H9 (cell line): ENCODE data around the gene ZBTB26. TPM values are rescaled to one million over a fixed set of nuclear protein-coding genes. Genes with fewer than 3 reads are reported as not detected.
A peak's percentile ranks its signal among the peaks of the same experiment; 100 is the strongest.

ENCODE experiments used
- DNase-seq: peaks from one replicate; pipeline ENCODE4 v3.0.0-alpha.2; 2017
- H2AFZ ChIP-seq: one replicate; pipeline ENCODE4 v1.6.1; 2013; ENCODE audit warnings: mild to moderate bottlenecking, low read length, control low read depth, moderate library complexity
- H2AK5ac ChIP-seq: 2 replicates; pipeline ENCODE4 v1.6.1; 2013; ENCODE audit warnings: low read length, control low read depth, mixed read lengths; ENCODE audit not compliant: insufficient read length
- H2BK120ac ChIP-seq: one replicate; pipeline ENCODE4 v1.6.1; 2013; ENCODE audit warnings: low read depth, mild to moderate bottlenecking, low read length, control low read depth, inconsistent platforms; ENCODE audit not compliant: poor library complexity, severe bottlenecking
- H2BK12ac ChIP-seq: 2 replicates; pipeline ENCODE4 v1.6.1; 2013; ENCODE audit warnings: low read length, control low read depth, mixed read lengths, low read depth; ENCODE audit not compliant: insufficient read length
- H2BK15ac ChIP-seq: 2 replicates; pipeline ENCODE4 v1.6.1; 2013; ENCODE audit warnings: low read depth, low read length, control low read depth
- H2BK20ac ChIP-seq: one replicate; pipeline ENCODE4 v1.6.1; 2013; ENCODE audit warnings: low read depth, mild to moderate bottlenecking, low read length, control low read depth, inconsistent platforms; ENCODE audit not compliant: poor library complexity, severe bottlenecking
- H2BK5ac ChIP-seq: 2 replicates; pipeline ENCODE4 v1.6.1; 2013; ENCODE audit warnings: low read length, control low read depth, mixed read lengths; ENCODE audit not compliant: insufficient read length
- H3K14ac ChIP-seq: 2 replicates; pipeline ENCODE4 v1.6.1; 2013; ENCODE audit warnings: low read length, control low read depth; ENCODE audit not compliant: insufficient read depth
- H3K18ac ChIP-seq: 2 replicates; pipeline ENCODE4 v1.6.1; 2013; ENCODE audit warnings: low read depth, mild to moderate bottlenecking, mixed read lengths, low read length, control low read depth; ENCODE audit not compliant: insufficient read length
- H3K23ac ChIP-seq: 2 replicates; pipeline ENCODE4 v1.6.1; 2013; ENCODE audit warnings: low read length, control low read depth, mixed read lengths, low read depth; ENCODE audit not compliant: insufficient read length
- H3K23me2 ChIP-seq: 2 replicates; pipeline ENCODE4 v1.6.1; 2013; ENCODE audit warnings: low read depth, mild to moderate bottlenecking, mixed read lengths, low read length, control low read depth; ENCODE audit not compliant: insufficient read length, poor library complexity, severe bottlenecking
- H3K27ac ChIP-seq: 2 replicates; pipeline ENCODE4 v1.5.1; 2013; ENCODE audit warnings: low read length, control low read depth, mixed read lengths, low read depth; ENCODE audit not compliant: insufficient read length
- H3K27me3 ChIP-seq: 2 replicates; pipeline ENCODE4 v1.6.1; 2013; ENCODE audit warnings: low read length, control low read depth, inconsistent platforms; ENCODE audit not compliant: insufficient read depth
- H3K4ac ChIP-seq: 2 replicates; pipeline ENCODE4 v1.6.1; 2013; ENCODE audit warnings: low read depth, mild to moderate bottlenecking, control low read depth, inconsistent platforms, low read length, moderate library complexity
- H3K4me1 ChIP-seq: 2 replicates; pipeline ENCODE4 v1.6.1; 2013; ENCODE audit warnings: low read length, control low read depth, inconsistent platforms; ENCODE audit not compliant: insufficient read depth
- H3K4me2 ChIP-seq: 2 replicates; pipeline ENCODE4 v1.6.1; 2013; ENCODE audit warnings: low read length, control low read depth, mixed read lengths; ENCODE audit not compliant: insufficient read length, insufficient read depth
- H3K56ac ChIP-seq: 2 replicates; pipeline ENCODE4 v1.6.1; 2013; ENCODE audit warnings: low read depth, mild to moderate bottlenecking, mixed read lengths, low read length, control low read depth; ENCODE audit not compliant: insufficient read length
- H3K79me1 ChIP-seq: 2 replicates; pipeline ENCODE4 v1.6.1; 2013; ENCODE audit warnings: low read depth, mild to moderate bottlenecking, moderate library complexity, low read length, control low read depth, inconsistent platforms; ENCODE audit not compliant: insufficient read depth, poor library complexity, severe bottlenecking
- H3K79me2 ChIP-seq: 2 replicates; pipeline ENCODE4 v1.6.1; 2013; ENCODE audit warnings: low read length, control low read depth, inconsistent platforms; ENCODE audit not compliant: insufficient read depth
- H3K9ac ChIP-seq: 2 replicates; pipeline ENCODE4 v1.6.1; 2013; ENCODE audit warnings: low read length, control low read depth, mixed read lengths; ENCODE audit not compliant: insufficient read length; ENCODE audit errors: extremely low read depth
- H3K9me3 ChIP-seq: one replicate; pipeline ENCODE4 v1.6.1; 2013; ENCODE audit warnings: low read depth, low read length, inconsistent platforms; ENCODE audit not compliant: control insufficient read depth
- H3T11ph ChIP-seq: one replicate; pipeline ENCODE4 v1.6.1; 2013; ENCODE audit warnings: mild to moderate bottlenecking, low read length, control low read depth, inconsistent platforms
- H4K20me1 ChIP-seq: one replicate; pipeline ENCODE4 v1.6.1; 2013; ENCODE audit not compliant: control insufficient read depth, insufficient read length, insufficient read depth
- H4K5ac ChIP-seq: 2 replicates; pipeline ENCODE4 v1.6.1; 2013; ENCODE audit warnings: low read depth, mild to moderate bottlenecking, mixed read lengths, low read length, control low read depth; ENCODE audit not compliant: insufficient read length
- H4K8ac ChIP-seq: replicated peaks from 2 replicates; pipeline ENCODE4 v1.6.1; 2013; ENCODE audit warnings: low read length, control low read depth, mixed read lengths, low read depth; ENCODE audit not compliant: insufficient read length
- H4K91ac ChIP-seq: 2 replicates; pipeline ENCODE4 v1.6.1; 2013; ENCODE audit warnings: low read depth, mild to moderate bottlenecking, moderate library complexity, mixed read lengths, low read length, control low read depth; ENCODE audit not compliant: insufficient read length
- H3K27ac Mint-ChIP-seq, 3 experiments: 2 replicates in 2 of 3; 3 replicates in 1 of 3; pipeline ENCODE4 v1.8.0; 2020 to 2021; ENCODE audit warnings: mixed read lengths in 3 of 3, mild to moderate bottlenecking in 1 of 3, moderate library complexity in 1 of 3
- H3K27me3 Mint-ChIP-seq: 2 replicates; pipeline ENCODE4 v1.8.0; 2021; ENCODE audit warnings: low read depth, mild to moderate bottlenecking, moderate library complexity, mixed read lengths
- H3K36me3 Mint-ChIP-seq, 3 experiments: 2 replicates in 2 of 3; 3 replicates in 1 of 3; pipeline ENCODE4 v1.8.0; 2020 to 2021; ENCODE audit warnings: low read depth in 3 of 3, mixed read lengths in 3 of 3; ENCODE audit not compliant: insufficient read depth in 1 of 3
- H3K4me1 Mint-ChIP-seq, 2 experiments: 2 replicates each; pipeline ENCODE4 v1.8.0; 2020; ENCODE audit warnings: mixed read lengths in 2 of 2
- H3K4me3 Mint-ChIP-seq, 2 experiments: 2 replicates in 1 of 2; 3 replicates in 1 of 2; pipeline ENCODE4 v1.8.0; 2020 to 2021; ENCODE audit warnings: mild to moderate bottlenecking in 2 of 2, mixed read lengths in 2 of 2, moderate library complexity in 1 of 2
- H3K9me3 Mint-ChIP-seq, 2 experiments: 2 replicates in 1 of 2; 3 replicates in 1 of 2; pipeline ENCODE4 v1.8.0; 2020; ENCODE audit warnings: mild to moderate bottlenecking in 2 of 2, mixed read lengths in 2 of 2, moderate library complexity in 1 of 2
- WGBS: extraction: QIAGEN DNeasy Blood & Tissue Kit; methylation state at CpG from one replicate; pipeline ENCODE4 v1.1.7; 2013; ENCODE audit warnings: missing lambda C conversion rate, low lambda C conversion rate, mixed read lengths; ENCODE audit not compliant: insufficient read length; ENCODE audit errors: extremely low coverage; 5-methylcytosine and 5-hydroxymethylcytosine counted together
- long read RNA-seq: library from polyadenylated mRNA; unstranded; transcript quantifications from one replicate; pipeline ENCODE4 v2.0.0, GENCODE V29; 2020
- total RNA-seq: library from RNA; stranded (reverse); gene quantifications from 2 replicates; pipeline ENCODE4 v1.2.1, GENCODE V29; 2021
- TF ChIP-seq, protein P1 (sequence below): fragments of 200-600 bp; sonication (generic); conservative IDR thresholded peaks from 3 replicates; pipeline ENCODE4 v1.8.0; 2021; ENCODE audit warnings: antibody characterized with exemption, mild to moderate bottlenecking

ZBTB26 gene, protein sequence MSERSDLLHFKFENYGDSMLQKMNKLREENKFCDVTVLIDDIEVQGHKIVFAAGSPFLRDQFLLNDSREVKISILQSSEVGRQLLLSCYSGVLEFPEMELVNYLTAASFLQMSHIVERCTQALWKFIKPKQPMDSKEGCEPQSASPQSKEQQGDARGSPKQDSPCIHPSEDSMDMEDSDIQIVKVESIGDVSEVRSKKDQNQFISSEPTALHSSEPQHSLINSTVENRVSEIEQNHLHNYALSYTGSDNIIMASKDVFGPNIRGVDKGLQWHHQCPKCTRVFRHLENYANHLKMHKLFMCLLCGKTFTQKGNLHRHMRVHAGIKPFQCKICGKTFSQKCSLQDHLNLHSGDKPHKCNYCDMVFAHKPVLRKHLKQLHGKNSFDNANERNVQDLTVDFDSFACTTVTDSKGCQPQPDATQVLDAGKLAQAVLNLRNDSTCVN
- 5.8 and 6.1 TPM in 2 replicates for total RNA-seq
- long read RNA-seq, full-length matches to known transcripts = 6 of 17 reads
- long read RNA-seq, partial matches to known transcripts = 0 of 17 reads
- long read RNA-seq, other reads (novel, unspliced or antisense) = 11 of 17 reads

GRCh38 chr9:122931226-122932121 is at the start of gene ZBTB26:
ZBTB26 (minus strand) TSS chr9:122931512; CDS start chr9:122919934, 11,578 bp downstream.
- H3K18ac ChIP-seq = no peak within 1 kb of the TSS
- H3K79me2 ChIP-seq = peaks cover 21% of the 10 kb centered on the region
- H2BK15ac ChIP-seq = no peak within 1 kb of the TSS
- TF ChIP-seq, protein P1, sequence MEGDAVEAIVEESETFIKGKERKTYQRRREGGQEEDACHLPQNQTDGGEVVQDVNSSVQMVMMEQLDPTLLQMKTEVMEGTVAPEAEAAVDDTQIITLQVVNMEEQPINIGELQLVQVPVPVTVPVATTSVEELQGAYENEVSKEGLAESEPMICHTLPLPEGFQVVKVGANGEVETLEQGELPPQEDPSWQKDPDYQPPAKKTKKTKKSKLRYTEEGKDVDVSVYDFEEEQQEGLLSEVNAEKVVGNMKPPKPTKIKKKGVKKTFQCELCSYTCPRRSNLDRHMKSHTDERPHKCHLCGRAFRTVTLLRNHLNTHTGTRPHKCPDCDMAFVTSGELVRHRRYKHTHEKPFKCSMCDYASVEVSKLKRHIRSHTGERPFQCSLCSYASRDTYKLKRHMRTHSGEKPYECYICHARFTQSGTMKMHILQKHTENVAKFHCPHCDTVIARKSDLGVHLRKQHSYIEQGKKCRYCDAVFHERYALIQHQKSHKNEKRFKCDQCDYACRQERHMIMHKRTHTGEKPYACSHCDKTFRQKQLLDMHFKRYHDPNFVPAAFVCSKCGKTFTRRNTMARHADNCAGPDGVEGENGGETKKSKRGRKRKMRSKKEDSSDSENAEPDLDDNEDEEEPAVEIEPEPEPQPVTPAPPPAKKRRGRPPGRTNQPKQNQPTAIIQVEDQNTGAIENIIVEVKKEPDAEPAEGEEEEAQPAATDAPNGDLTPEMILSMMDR = no peak
- H3K9me3 Mint-ChIP-seq = no peaks in the 10 kb centered on the region
- H2BK20ac ChIP-seq = no peak within 1 kb of the TSS
- H3K79me1 ChIP-seq = no peaks in the 10 kb centered on the region
- peak within 1 kb of the TSS; percentile 89 to 97 (median 94) for H3K27ac Mint-ChIP-seq
- no peak within 1 kb of the TSS for H3T11ph ChIP-seq
- H3K4me1 ChIP-seq = no peaks in the 10 kb centered on the region
- H3K36me3 Mint-ChIP-seq = peaks cover 0 to 11% (median 10%) of the 10 kb centered on the region in 3 experiments; a peak in 5 of 7 replicates
- no peak within 1 kb of the TSS for H3K4ac ChIP-seq
- H3K23me2 ChIP-seq = peaks cover 7% of the 10 kb centered on the region
- no peaks in the 10 kb centered on the region for H3K27me3 Mint-ChIP-seq
- no peak within 1 kb of the TSS for H3K23ac ChIP-seq
- H2BK120ac ChIP-seq = no peak within 1 kb of the TSS
- H4K8ac ChIP-seq = no peak within 1 kb of the TSS
- H3K9me3 ChIP-seq = no peaks in the 10 kb centered on the region
- peak; percentile 98 for DNase-seq
- no peak within 1 kb of the TSS for H3K56ac ChIP-seq
- H3K4me2 ChIP-seq = peak within 1 kb of the TSS; percentile 85
- H2BK12ac ChIP-seq = no peak within 1 kb of the TSS
- WGBS = no CpG with 5 or more reads among the region's 51 CpGs
- H3K9ac ChIP-seq = peak within 1 kb of the TSS; percentile 90
- H3K27me3 ChIP-seq = no peaks in the 10 kb centered on the region
- H3K4me3 Mint-ChIP-seq = no peak within 1 kb of the TSS
- peak within 1 kb of the TSS; percentile 24 for H3K27ac ChIP-seq
- H4K5ac ChIP-seq = no peak within 1 kb of the TSS
- no peak within 1 kb of the TSS for H2BK5ac ChIP-seq
- H2AK5ac ChIP-seq = no peak within 1 kb of the TSS
- no peak within 1 kb of the TSS for H4K91ac ChIP-seq
- H2AFZ ChIP-seq = no peak within 1 kb of the TSS
- H3K4me1 Mint-ChIP-seq = peaks cover 7 to 8% of the 10 kb centered on the region in 2 experiments
- no peaks in the 10 kb centered on the region for H4K20me1 ChIP-seq
- H3K14ac ChIP-seq = peak within 1 kb of the TSS; percentile 79
